ENCODE data around the gene MAML3.

DNA sequence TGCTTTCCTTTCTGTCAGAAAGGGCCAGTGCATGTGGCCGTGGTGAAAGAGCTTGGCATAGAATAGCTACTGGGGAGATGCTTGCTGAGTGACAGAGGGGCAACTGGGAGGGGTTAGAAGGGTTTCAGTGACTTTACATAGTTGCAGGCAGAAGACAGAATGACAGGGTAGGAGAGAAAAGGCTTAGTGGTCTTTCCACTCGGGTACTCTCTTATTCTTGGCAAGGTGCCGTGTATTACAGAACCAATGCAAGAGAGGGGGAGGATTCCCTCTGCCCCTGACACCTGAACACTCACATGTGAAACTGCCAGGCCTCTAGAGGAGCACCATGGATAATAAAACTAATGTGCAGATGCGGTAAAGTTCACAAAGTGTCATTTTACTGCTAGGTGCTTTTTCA is 260.2 kb downstream of the MAML3 start:
- TF ChIP-seq, protein P1, sequence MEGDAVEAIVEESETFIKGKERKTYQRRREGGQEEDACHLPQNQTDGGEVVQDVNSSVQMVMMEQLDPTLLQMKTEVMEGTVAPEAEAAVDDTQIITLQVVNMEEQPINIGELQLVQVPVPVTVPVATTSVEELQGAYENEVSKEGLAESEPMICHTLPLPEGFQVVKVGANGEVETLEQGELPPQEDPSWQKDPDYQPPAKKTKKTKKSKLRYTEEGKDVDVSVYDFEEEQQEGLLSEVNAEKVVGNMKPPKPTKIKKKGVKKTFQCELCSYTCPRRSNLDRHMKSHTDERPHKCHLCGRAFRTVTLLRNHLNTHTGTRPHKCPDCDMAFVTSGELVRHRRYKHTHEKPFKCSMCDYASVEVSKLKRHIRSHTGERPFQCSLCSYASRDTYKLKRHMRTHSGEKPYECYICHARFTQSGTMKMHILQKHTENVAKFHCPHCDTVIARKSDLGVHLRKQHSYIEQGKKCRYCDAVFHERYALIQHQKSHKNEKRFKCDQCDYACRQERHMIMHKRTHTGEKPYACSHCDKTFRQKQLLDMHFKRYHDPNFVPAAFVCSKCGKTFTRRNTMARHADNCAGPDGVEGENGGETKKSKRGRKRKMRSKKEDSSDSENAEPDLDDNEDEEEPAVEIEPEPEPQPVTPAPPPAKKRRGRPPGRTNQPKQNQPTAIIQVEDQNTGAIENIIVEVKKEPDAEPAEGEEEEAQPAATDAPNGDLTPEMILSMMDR (conservative IDR thresholded peaks at IDR 0.05; ENCODE audit: low read depth in 2 of 2) = no peak
- no peak for TF ChIP-seq EZH2 (IDR thresholded peaks at IDR 0.05; ENCODE audit: low read depth, unreplicated experiment)
